Skeletal muscle satellite cell (primary cell): Measurements from ENCODE around the gene ANKRD31.

ENCODE experiments used
- H3K27me3 ChIP-seq: 2 replicates; pipeline ENCODE4 v1.7.0; 2013; ENCODE audit warnings: low read length; ENCODE audit not compliant: control insufficient read depth, insufficient read depth
- H3K36me3 ChIP-seq: 2 replicates; pipeline ENCODE4 v1.7.0; 2013; ENCODE audit warnings: mild to moderate bottlenecking, control low read depth, low read length; ENCODE audit not compliant: insufficient read depth
- H3K4me1 ChIP-seq: 2 replicates; pipeline ENCODE4 v1.7.0; 2013; ENCODE audit warnings: low read length; ENCODE audit not compliant: control insufficient read depth, insufficient read depth
- H3K4me2 ChIP-seq: 2 replicates; pipeline ENCODE4 v1.7.0; 2013; ENCODE audit warnings: mild to moderate bottlenecking, low read length
- H3K4me3 ChIP-seq: 2 replicates; pipeline ENCODE4 v1.7.0; 2013; ENCODE audit warnings: low read length
- H3K9ac ChIP-seq: 2 replicates; pipeline ENCODE4 v1.7.0; 2013; ENCODE audit warnings: mild to moderate bottlenecking, low read depth, low read length, moderate library complexity
- H3K9me3 ChIP-seq: replicated peaks from 2 replicates; pipeline ENCODE4 v1.7.0; 2013; ENCODE audit warnings: mild to moderate bottlenecking, control low read depth, low read length

The ANKRD31 gene

GRCh38 chr5:75045071-75045470 is 191.6 kb downstream of the ANKRD31 start:
- H3K4me2 ChIP-seq = no peak overlapping the region
- H3K4me3 ChIP-seq = no peak overlapping the region
- H3K36me3 ChIP-seq = no peaks in the 10 kb centered on the region
- H3K9me3 ChIP-seq = no peaks in the 10 kb centered on the region
- H3K27me3 ChIP-seq = no peaks in the 10 kb centered on the region
- no peaks in the 10 kb centered on the region for H3K4me1 ChIP-seq
- no peak overlapping the region for H3K9ac ChIP-seq

- H3K9ac ChIP-seq = no peak overlapping the region
- H3K4me2 ChIP-seq = no peak overlapping the region
- H3K4me1 ChIP-seq = no peaks in the 10 kb centered on the region
- no peak overlapping the region for H3K4me3 ChIP-seq
- H3K9me3 ChIP-seq = no peaks in the 10 kb centered on the region
- H3K27me3 ChIP-seq = no peaks in the 10 kb centered on the region
- no peaks in the 10 kb centered on the region for H3K36me3 ChIP-seq
Observed at GRCh38 chr5:75044406-75044805, 192.3 kb downstream of the ANKRD31 start.

DNA sequence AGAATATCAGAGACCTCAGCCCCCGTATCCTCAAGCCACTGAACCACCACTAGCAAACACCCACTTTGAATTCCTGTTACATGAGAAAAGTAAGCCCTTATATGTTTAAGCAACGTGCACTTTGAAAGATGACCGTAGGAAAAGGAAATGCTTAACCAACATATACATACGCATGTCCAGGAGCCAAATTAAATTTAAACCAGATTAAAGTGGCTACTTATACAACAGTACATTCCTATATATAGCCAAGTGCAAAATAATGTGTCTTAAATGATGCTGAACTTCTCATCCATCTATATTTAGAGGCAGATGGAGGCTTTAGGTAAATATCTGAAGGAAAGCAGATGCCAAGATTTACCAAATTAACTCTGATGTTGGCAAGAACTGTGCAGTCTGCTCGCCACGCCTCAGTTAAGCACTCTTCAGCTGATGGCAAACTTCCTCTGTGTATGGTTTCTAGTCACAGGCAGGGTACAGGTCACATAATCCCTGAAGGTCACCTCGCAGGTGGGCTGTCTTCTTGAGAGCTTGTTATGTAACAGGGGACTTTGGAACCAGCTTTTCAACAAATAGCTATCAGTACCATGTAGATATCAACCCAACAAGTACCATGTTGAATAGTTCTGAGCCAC is 192.9 kb downstream of the ANKRD31 start:
- Histone ChIP-seq H3K27me3 (no peaks in the 10 kb centered on the region), H3K4me2 (no peak overlapping the region), H3K9me3 (no peaks in the 10 kb centered on the region), H3K4me1 (no peaks in the 10 kb centered on the region), H3K4me3 (no peak overlapping the region), H3K9ac (no peak overlapping the region), H3K36me3 (no peaks in the 10 kb centered on the region)

DNA sequence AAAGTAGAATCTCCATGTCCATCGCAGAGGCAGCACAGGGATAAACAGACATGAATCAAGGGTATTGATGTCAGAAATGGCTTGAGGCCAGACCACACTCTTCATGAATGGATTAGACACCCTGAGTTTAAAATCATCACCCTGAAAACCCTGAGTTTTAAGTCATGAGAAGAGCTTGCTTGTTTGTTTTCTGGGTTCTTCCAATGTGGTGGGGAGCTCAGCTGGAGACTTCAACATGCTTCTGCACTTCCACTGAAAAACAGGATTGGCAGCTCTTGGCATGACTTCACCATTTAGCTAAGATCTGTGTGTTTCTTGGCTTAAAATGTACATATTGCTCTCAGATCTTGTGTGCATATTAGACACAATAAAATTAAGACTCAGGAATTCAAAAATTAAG is 194.2 kb downstream of the ANKRD31 start:
- Histone ChIP-seq H3K4me2 (no peak overlapping the region), H3K4me3 (no peak overlapping the region), H3K4me1 (no peaks in the 10 kb centered on the region), H3K9ac (no peak overlapping the region), H3K27me3 (no peaks in the 10 kb centered on the region), H3K9me3 (no peaks in the 10 kb centered on the region), H3K36me3 (no peaks in the 10 kb centered on the region)

GRCh38 chr5:75040973-75041372 is 195.7 kb downstream of the ANKRD31 start:
- Histone ChIP-seq H3K4me1 (peaks cover 3% of the 10 kb centered on the region), H3K27me3 (no peaks in the 10 kb centered on the region), H3K36me3 (no peaks in the 10 kb centered on the region), H3K4me2 (no peak overlapping the region), H3K9me3 (no peaks in the 10 kb centered on the region), H3K9ac (no peak overlapping the region), H3K4me3 (no peak overlapping the region)

GRCh38 chr5:75037106-75037505 is 199.6 kb downstream of the ANKRD31 start:
- H3K9me3 ChIP-seq = no peaks in the 10 kb centered on the region
- peaks cover 3% of the 10 kb centered on the region for H3K4me1 ChIP-seq
- no peak overlapping the region for H3K9ac ChIP-seq
- H3K4me3 ChIP-seq = no peak overlapping the region
- H3K4me2 ChIP-seq = no peak overlapping the region
- no peaks in the 10 kb centered on the region for H3K27me3 ChIP-seq
- no peaks in the 10 kb centered on the region for H3K36me3 ChIP-seq

DNA sequence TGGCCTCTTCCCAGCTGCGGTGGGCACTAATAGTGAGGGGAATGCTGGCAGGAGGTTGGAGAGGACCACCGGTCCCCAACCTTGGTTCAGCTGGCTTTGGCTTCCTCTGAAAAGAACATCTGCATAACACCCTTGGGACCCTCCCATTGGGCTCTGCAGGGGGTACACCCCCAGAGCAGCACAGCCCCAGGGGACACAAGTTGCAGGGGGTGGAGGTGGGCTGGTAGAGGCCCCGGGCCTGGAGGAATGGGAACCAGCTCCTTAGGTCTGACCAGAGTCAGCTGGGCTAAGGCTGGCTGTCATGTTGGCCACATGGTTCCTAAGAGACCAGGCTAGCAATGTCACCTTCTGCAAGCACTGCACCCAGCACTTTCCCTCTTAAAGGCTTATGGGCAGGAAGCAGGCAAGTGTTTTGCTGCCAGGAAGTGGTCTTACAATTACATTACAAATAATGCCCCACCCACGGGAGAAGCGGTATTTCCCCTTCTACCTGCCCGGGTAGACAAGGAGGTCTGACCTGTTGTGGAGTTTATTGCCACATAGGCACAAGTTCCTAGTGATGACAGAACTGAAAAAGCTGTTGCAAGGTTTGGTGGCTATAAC is 202.4 kb downstream of the ANKRD31 start:
- Histone ChIP-seq H3K9ac (no peak overlapping the region), H3K9me3 (no peaks in the 10 kb centered on the region), H3K27me3 (no peaks in the 10 kb centered on the region), H3K4me2 (no peak overlapping the region), H3K4me1 (peaks cover 3% of the 10 kb centered on the region), H3K4me3 (no peak overlapping the region), H3K36me3 (no peaks in the 10 kb centered on the region)

DNA sequence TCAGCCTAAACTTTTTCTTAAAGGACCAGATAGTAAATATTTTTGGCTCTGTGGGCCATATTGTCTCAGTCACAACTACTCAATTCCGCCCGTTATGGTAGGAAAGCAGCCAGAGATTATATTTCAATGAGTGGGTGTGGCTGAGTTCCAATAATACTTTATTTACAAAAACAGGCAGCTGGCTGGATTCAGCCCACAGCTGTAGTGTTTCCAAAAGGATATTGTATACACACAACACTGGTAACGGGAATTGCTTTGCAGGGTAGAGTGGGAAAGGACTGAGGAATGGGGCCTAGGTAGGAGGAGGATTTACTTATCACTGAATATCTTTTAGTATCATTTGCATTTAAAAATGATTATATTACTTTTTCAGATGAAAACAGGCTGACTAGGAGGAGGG is 205.3 kb downstream of the ANKRD31 start:
- Histone ChIP-seq H3K36me3 (no peaks in the 10 kb centered on the region), H3K27me3 (peaks cover 8% of the 10 kb centered on the region), H3K9ac (no peak overlapping the region), H3K4me1 (no peaks in the 10 kb centered on the region), H3K9me3 (no peaks in the 10 kb centered on the region), H3K4me2 (no peak overlapping the region), H3K4me3 (no peak overlapping the region)

GRCh38 chr5:75028090-75028489 is 208.6 kb downstream of the ANKRD31 start:
- no peaks in the 10 kb centered on the region for H3K9me3 ChIP-seq
- H3K4me2 ChIP-seq = no peak overlapping the region
- no peaks in the 10 kb centered on the region for H3K36me3 ChIP-seq
- H3K4me3 ChIP-seq = no peak overlapping the region
- no peak overlapping the region for H3K9ac ChIP-seq
- no peaks in the 10 kb centered on the region for H3K4me1 ChIP-seq
- peaks cover 8% of the 10 kb centered on the region for H3K27me3 ChIP-seq

GRCh38 chr5:75023368-75024159 is 213.1 kb downstream of the ANKRD31 start:
- H3K4me3 ChIP-seq = no peak overlapping the region
- no peak overlapping the region for H3K9ac ChIP-seq
- H3K27me3 ChIP-seq = peaks cover 12% of the 10 kb centered on the region
- H3K9me3 ChIP-seq = no peaks in the 10 kb centered on the region
- H3K4me1 ChIP-seq = no peaks in the 10 kb centered on the region
- H3K36me3 ChIP-seq = no peaks in the 10 kb centered on the region
- no peak overlapping the region for H3K4me2 ChIP-seq

DNA sequence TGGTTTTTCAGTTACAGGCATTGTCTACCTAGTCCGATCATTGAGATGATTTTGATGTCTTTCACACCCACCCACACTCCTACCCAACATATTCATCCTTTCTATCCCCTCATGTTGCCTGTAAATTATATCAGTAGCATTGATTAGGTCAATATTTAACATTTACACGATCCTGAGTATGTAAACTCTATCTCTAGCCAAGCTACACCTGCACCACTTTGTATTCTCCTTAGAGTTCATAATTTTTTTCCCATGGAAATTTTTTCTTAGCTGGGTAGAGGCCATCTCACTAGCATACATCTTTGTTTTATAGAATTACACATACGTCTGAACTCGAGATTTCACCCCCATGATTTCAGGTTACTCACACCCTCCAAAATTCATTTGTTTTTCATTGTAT is 214.9 kb downstream of the ANKRD31 start:
- H3K4me2 ChIP-seq = no peak overlapping the region
- H3K4me3 ChIP-seq = no peak overlapping the region
- H3K9me3 ChIP-seq = no peaks in the 10 kb centered on the region
- no peaks in the 10 kb centered on the region for H3K4me1 ChIP-seq
- no peaks in the 10 kb centered on the region for H3K36me3 ChIP-seq
- no peak overlapping the region for H3K9ac ChIP-seq
- peaks cover 6% of the 10 kb centered on the region for H3K27me3 ChIP-seq
